Measurements from ENCODE around the gene FAM3C. TPM values are rescaled to one million over a fixed set of nuclear protein-coding genes. Genes with fewer than 3 reads are reported as not detected.

FAM3C gene
- total and polyA plus RNA-seq, 10 of the 15 experiments (the other 5 are each of a cell fraction or from before 2014, with no cell fraction given): 11.0 to 110 (median 27.8) TPM

- H3K27ac ChIP-seq (ENCODE audit: control insufficient read depth, insufficient read depth): peak overlapping the region; percentile 57
- H4K20me1 ChIP-seq (ENCODE audit: control insufficient read depth, insufficient read depth): no peaks in the 10 kb centered on the region
- ChIA-PET RAD21 (ENCODE audit: unreplicated experiment) (interaction anchor here (0.9 to 11.8 kb wide), 9 partner anchors 11 to 190 kb away, joined by 3 to 272 read pairs (median 23); partner anchors contain the start of gene FAM3C), SMC1A (ENCODE audit: uncharacterized antibody, unreplicated experiment) (interaction anchor here (0.6 to 9.4 kb wide), 15 partner anchors 9 to 625 kb away, joined by 3 to 281 read pairs (median 4); partner anchors contain the start of gene FAM3C), CTCF (interaction anchor here (0.8 to 8.9 kb wide), 11 partner anchors 10 to 625 kb away, joined by 3 to 181 read pairs (median 21); partner anchors contain the start of gene FAM3C), POLR2A (interaction anchor here (0.6 to 2.9 kb wide), 7 partner anchors 9 to 419 kb away, joined by 3 to 15 read pairs (median 5); partner anchors contain the start of genes FAM3C and ING3)
- H3K4me1 ChIP-seq (ENCODE audit: control insufficient read depth, insufficient read depth, low read length): peaks cover 32% of the 10 kb centered on the region
- no peak overlapping the region; the same call in 1 of the 2 replicates for H2AFZ ChIP-seq (ENCODE audit: control insufficient read depth, low read depth, low read length)
- H3K4me3 ChIP-seq: no peak overlapping the region
- peaks cover 1 to 4% of the 10 kb centered on the region in 2 experiments; a peak in 3 of 4 replicates for H3K36me3 ChIP-seq (ENCODE audit: control insufficient read depth in 2 of 2, insufficient read depth in 2 of 2, low read length in 1 of 2)
- BruUV-seq (replicated peaks): TSS peak; percentile 14
- peaks cover 2% of the 10 kb centered on the region for H3K79me2 ChIP-seq (ENCODE audit: control insufficient read depth, insufficient read depth, low read length)
- peak; percentile 78 for TF ChIP-seq SMAD1 (IDR thresholded peaks at IDR 0.05; ENCODE audit: low read depth, partially characterized antibody)
- TF ChIP-seq POLR2AphosphoS5 (IDR thresholded peaks at IDR 0.05; ENCODE audit: low read length): 0 out of 2 replicates have a peak, but pooled peaks have one; percentile 23
- TF ChIP-seq POU2F2 (IDR thresholded peaks at IDR 0.05; ENCODE audit: borderline replicate concordance, low read depth, low read length): 0 out of 3 replicates have a peak, but pooled peaks have one; percentile 21
- no peak for TF ChIP-seq LARP7 (IDR thresholded peaks at IDR 0.05)
- ATAC-seq: peak; percentile 60
- in situ Hi-C loops (cut with MboI) (loop anchor here (5.0 to 10.0 kb wide), 2 partner anchors 178 to 625 kb away; no protein-coding TSS in a partner anchor), intact Hi-C loops (cut with micrococcal nuclease; ENCODE audit: unreplicated experiment) (no loop called here)
- no peaks in the 10 kb centered on the region for H3K9me3 ChIP-seq (replicated peaks; ENCODE audit: control insufficient read depth, insufficient read depth, low read length)
- H3K9ac ChIP-seq (ENCODE audit: control insufficient read depth, insufficient read depth, low read length): no peak overlapping the region
- peak; percentile 44 for DNase-seq (ENCODE audit: low read depth, low spot score)
- H3K4me2 ChIP-seq (ENCODE audit: control insufficient read depth, insufficient read depth): peak overlapping the region; percentile 53
- H3K27me3 ChIP-seq (replicated peaks in 1 of 2; ENCODE audit: control insufficient read depth in 2 of 2, insufficient read depth in 2 of 2, low read length in 1 of 2): no peaks in the 10 kb centered on the region
- WGBS (ENCODE audit: insufficient coverage, insufficient replicate concordance, low lambda C conversion rate, missing lambda C conversion rate): 82% methylated on average over 2 of the region's 2 CpGs
- FAIRE-seq: peak; percentile 52
These were observed 26.6 kb downstream of the FAM3C start for GRCh38 chr7:121369462-121369861.

DNA sequence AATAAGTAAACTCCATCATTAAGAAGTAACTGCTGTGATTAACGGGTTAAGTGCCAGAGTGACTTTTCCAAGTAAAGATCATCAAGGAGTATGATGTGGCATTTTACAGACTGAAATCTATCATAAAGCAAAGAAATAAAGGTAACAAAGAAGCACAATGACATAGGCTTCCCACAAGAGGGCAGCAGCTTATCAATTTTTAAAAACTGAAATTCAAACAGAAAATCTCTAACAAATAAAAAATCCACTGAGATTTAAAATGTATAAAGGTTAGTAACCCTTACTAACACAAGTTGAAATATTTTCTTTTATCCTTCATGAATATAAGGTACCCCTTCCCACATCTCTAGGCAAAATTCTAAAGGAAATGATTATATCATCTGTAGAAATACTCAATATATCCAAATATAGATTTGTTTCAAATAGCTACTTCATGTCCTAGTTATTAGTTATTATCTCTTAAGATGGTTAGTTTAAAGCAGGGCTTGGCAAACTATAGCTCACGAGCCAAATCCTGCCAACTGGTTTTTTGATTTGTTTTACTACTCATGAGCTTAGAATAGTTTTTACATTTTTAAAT is 29.2 kb downstream of the FAM3C start:
- H3K9ac ChIP-seq (ENCODE audit: control insufficient read depth, insufficient read depth, low read length): no peak overlapping the region
- no peak for DNase-seq (ENCODE audit: low read depth, low spot score)
- CTCF ChIA-PET: interaction anchor here (0.6 to 8.9 kb wide), 55 partner anchors 9 to 628 kb away, joined by 3 to 181 read pairs (median 4); partner anchors contain the start of gene FAM3C
- 0% methylated on average over 2 of the region's 2 CpGs for WGBS (ENCODE audit: insufficient coverage, insufficient replicate concordance, low lambda C conversion rate, missing lambda C conversion rate)
- RAD21 ChIA-PET (ENCODE audit: unreplicated experiment): interaction anchor here (0.6 to 11.8 kb wide), 32 partner anchors 8 to 628 kb away, joined by 3 to 272 read pairs (median 4); partner anchors contain the start of gene FAM3C
- in situ Hi-C loops (cut with MboI) (loop anchor here (5.0 to 10.0 kb wide), 2 partner anchors 180 to 628 kb away; no protein-coding TSS in a partner anchor), intact Hi-C loops (cut with micrococcal nuclease; ENCODE audit: unreplicated experiment) (loop anchor here (1.0 to 2.0 kb wide), 3 partner anchors 29 to 628 kb away; partner anchors contain the start of gene FAM3C)
- peaks cover 15% of the 10 kb centered on the region for H3K4me1 ChIP-seq (ENCODE audit: control insufficient read depth, insufficient read depth, low read length)
- H3K27me3 ChIP-seq (replicated peaks in 1 of 2; ENCODE audit: control insufficient read depth in 2 of 2, insufficient read depth in 2 of 2, low read length in 1 of 2): no peaks in the 10 kb centered on the region
- ATAC-seq: peak; percentile 28; the same call in 2 of the 3 replicates
- peaks cover 1 to 4% of the 10 kb centered on the region in 2 experiments; a peak in 3 of 4 replicates for H3K36me3 ChIP-seq (ENCODE audit: control insufficient read depth in 2 of 2, insufficient read depth in 2 of 2, low read length in 1 of 2)
- no peak overlapping the region for H3K4me2 ChIP-seq (ENCODE audit: control insufficient read depth, insufficient read depth)
- H4K20me1 ChIP-seq (ENCODE audit: control insufficient read depth, insufficient read depth): no peaks in the 10 kb centered on the region
- FAIRE-seq: peak; percentile 69
- no peak overlapping the region for H3K4me3 ChIP-seq
- H2AFZ ChIP-seq (ENCODE audit: control insufficient read depth, low read depth, low read length): no peak overlapping the region
- no TSS peak for BruUV-seq (replicated peaks)
- POLR2A ChIA-PET: interaction anchor here (0.7 to 2.7 kb wide), 10 partner anchors 17 to 181 kb away, joined by 3 to 15 read pairs (median 4); partner anchors contain the start of gene FAM3C
- H3K27ac ChIP-seq (ENCODE audit: control insufficient read depth, insufficient read depth): no peak overlapping the region
- no peaks in the 10 kb centered on the region for H3K9me3 ChIP-seq (replicated peaks; ENCODE audit: control insufficient read depth, insufficient read depth, low read length)
- SMC1A ChIA-PET (ENCODE audit: uncharacterized antibody, unreplicated experiment): interaction anchor here (0.7 to 5.1 kb wide), 53 partner anchors 10 to 628 kb away, joined by 3 to 163 read pairs (median 5); partner anchors contain the start of gene FAM3C
- H3K79me2 ChIP-seq (ENCODE audit: control insufficient read depth, insufficient read depth, low read length): peaks cover 2% of the 10 kb centered on the region
- TF ChIP-seq NR2F1 (conservative IDR thresholded peaks at IDR 0.05) (no peak), SMC3 (IDR thresholded peaks at IDR 0.05; ENCODE audit: borderline replicate concordance, low read length) (peak; percentile 89), FOXM1 (IDR thresholded peaks at IDR 0.05; ENCODE audit: low read depth, low read length) (peak; percentile 45; the same call in 1 of the 2 replicates), RAD21 (IDR thresholded peaks at IDR 0.05; ENCODE audit: insufficient read depth, low read depth, low read length) (peak; percentile 86), SKIL (IDR thresholded peaks at IDR 0.05; ENCODE audit: low read depth, poor library complexity, severe bottlenecking) (peak; percentile 31)
- TF ChIP-seq, protein P1, sequence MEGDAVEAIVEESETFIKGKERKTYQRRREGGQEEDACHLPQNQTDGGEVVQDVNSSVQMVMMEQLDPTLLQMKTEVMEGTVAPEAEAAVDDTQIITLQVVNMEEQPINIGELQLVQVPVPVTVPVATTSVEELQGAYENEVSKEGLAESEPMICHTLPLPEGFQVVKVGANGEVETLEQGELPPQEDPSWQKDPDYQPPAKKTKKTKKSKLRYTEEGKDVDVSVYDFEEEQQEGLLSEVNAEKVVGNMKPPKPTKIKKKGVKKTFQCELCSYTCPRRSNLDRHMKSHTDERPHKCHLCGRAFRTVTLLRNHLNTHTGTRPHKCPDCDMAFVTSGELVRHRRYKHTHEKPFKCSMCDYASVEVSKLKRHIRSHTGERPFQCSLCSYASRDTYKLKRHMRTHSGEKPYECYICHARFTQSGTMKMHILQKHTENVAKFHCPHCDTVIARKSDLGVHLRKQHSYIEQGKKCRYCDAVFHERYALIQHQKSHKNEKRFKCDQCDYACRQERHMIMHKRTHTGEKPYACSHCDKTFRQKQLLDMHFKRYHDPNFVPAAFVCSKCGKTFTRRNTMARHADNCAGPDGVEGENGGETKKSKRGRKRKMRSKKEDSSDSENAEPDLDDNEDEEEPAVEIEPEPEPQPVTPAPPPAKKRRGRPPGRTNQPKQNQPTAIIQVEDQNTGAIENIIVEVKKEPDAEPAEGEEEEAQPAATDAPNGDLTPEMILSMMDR (IDR thresholded peaks at IDR 0.05 in 2 of 3, conservative IDR thresholded peaks at IDR 0.05 in 1 of 3; ENCODE audit: control insufficient read depth in 2 of 3, extremely low read depth in 1 of 3, insufficient read depth in 1 of 3, low read depth in 3 of 3, low read length in 3 of 3): peak; percentile 50 to 66 (median 66)

Measured in GM12878 (cell line).